T-cell (primary cell): ENCODE data around the gene RIT1. TPM values are rescaled to one million over a fixed set of nuclear protein-coding genes. Genes with fewer than 3 reads are reported as not detected.
A peak's percentile ranks its signal among the peaks of the same experiment; 100 is the strongest.

Experiments
- ATAC-seq, 4 experiments: fragments of 200-7000 bp in 3 of 4; fragments of 150-1000 bp in 1 of 4; cut with Tn5 transposase; replicated peaks in 1 of 4; 1 replicate in 3 of 4; 2 replicates in 1 of 4; pipeline ENCODE4 v1.10.0; 2021; ENCODE audit warnings: moderate library complexity in 3 of 4, mild to moderate bottlenecking in 2 of 4, moderate number of reproducible peaks in 1 of 4
- CTCF ChIA-PET, 2 donors: fragments of 300-600 bp; sonication (Branson Sonifier 250); formaldehyde crosslinking; loops; one replicate each; lab custom pipeline; 2022; ENCODE audit warnings: antibody characterized with exemption in 2 of 2; lab: Charles Lee
- POLR2A ChIA-PET, 2 donors: fragments of 300-600 bp; sonication (Branson Sonifier 250); formaldehyde crosslinking; loops; one replicate each; lab custom pipeline; 2022; ENCODE audit warnings: antibody characterized with exemption in 2 of 2; lab: Charles Lee
- DNase-seq, 35 experiments: peaks; one replicate each; pipeline versions ENCODE4 v3.0.0 to v3.0.0-alpha.2; 2013 to 2023
- H3K27ac ChIP-seq: one replicate; pipeline ENCODE4 v1.5.1; 2013; ENCODE audit warnings: low read length
- H3K27me3 ChIP-seq, 2 experiments: replicated peaks in 1 of 2; 1 replicate in 1 of 2; 2 replicates in 1 of 2; pipeline versions ENCODE4 v1.6.1 to v1.7.0; 2013; ENCODE audit warnings: low read length in 1 of 2, mixed read lengths in 1 of 2; ENCODE audit not compliant: control insufficient read depth in 2 of 2, insufficient read depth in 2 of 2; ENCODE audit errors: extremely low read depth in 1 of 2
- H3K36me3 ChIP-seq, 2 donors: 1 replicate in 1 of 2; 2 replicates in 1 of 2; pipeline versions ENCODE4 v1.6.1 to v1.7.0; 2013; ENCODE audit warnings: low read length in 1 of 2; ENCODE audit not compliant: control insufficient read depth in 2 of 2, insufficient read depth in 1 of 2; ENCODE audit errors: extremely low read depth in 1 of 2
- H3K4me1 ChIP-seq, 2 experiments: 1 replicate in 1 of 2; 2 replicates in 1 of 2; pipeline versions ENCODE4 v1.6.1 to v1.7.0; 2013; ENCODE audit warnings: low read length in 2 of 2, mixed read lengths in 1 of 2; ENCODE audit not compliant: insufficient read depth in 2 of 2, control insufficient read depth in 1 of 2; ENCODE audit errors: extremely low read depth in 1 of 2
- H3K4me3 ChIP-seq, 2 donors: 1 replicate in 1 of 2; 2 replicates in 1 of 2; pipeline versions ENCODE4 v1.5.1 to v1.7.0; 2013; ENCODE audit warnings: mild to moderate bottlenecking in 2 of 2, low read length in 1 of 2, moderate library complexity in 1 of 2; ENCODE audit not compliant: control insufficient read depth in 1 of 2; ENCODE audit errors: extremely low read depth in 1 of 2
- H3K9me3 ChIP-seq: 2 replicates; pipeline ENCODE4 v1.7.0; 2013
- H3K27ac Mint-ChIP-seq, 2 donors: one replicate each; pipeline ENCODE4 v1.8.0; 2020 to 2021; ENCODE audit warnings: mild to moderate bottlenecking in 2 of 2, mixed read lengths in 2 of 2
- H3K27me3 Mint-ChIP-seq, 2 donors: one replicate each; pipeline ENCODE4 v1.8.0; 2021 to 2022; ENCODE audit warnings: mixed read lengths in 2 of 2
- H3K36me3 Mint-ChIP-seq: one replicate; pipeline ENCODE4 v1.8.0; 2021; ENCODE audit warnings: mixed read lengths
- H3K4me1 Mint-ChIP-seq, 3 donors: one replicate each; pipeline ENCODE4 v1.8.0; 2020 to 2022; ENCODE audit warnings: mixed read lengths in 3 of 3, mild to moderate bottlenecking in 1 of 3
- H3K4me3 Mint-ChIP-seq, 3 donors: one replicate each; pipeline ENCODE4 v1.8.0; 2020 to 2022; ENCODE audit warnings: mild to moderate bottlenecking in 3 of 3, mixed read lengths in 3 of 3, moderate library complexity in 3 of 3
- H3K9me3 Mint-ChIP-seq, 3 donors: one replicate each; pipeline ENCODE4 v1.8.0; 2020 to 2022; ENCODE audit warnings: mixed read lengths in 3 of 3
- WGBS: methylation state at CpG from one replicate; pipeline ENCODE4 v1.1.5; 2013; ENCODE audit warnings: missing lambda C conversion rate; ENCODE audit not compliant: insufficient coverage; 5-methylcytosine and 5-hydroxymethylcytosine counted together
- total RNA-seq, 35 experiments: library from RNA in 6 of 35; stranded (reverse) in 6 of 35; fragments of 120-200 nt in 1 of 35; gene quantifications; one replicate each; pipeline versions ENCODE4 v1.2.1 to v1.2.4 and lab custom pipeline; 2013 to 2026

RIT1 gene
- total RNA-seq, 5 donors from 2014 or later (not counting 1 experiment from before 2014, with no cell fraction given), result 35.3 to 56.4 (median 39.2) TPM

DNA sequence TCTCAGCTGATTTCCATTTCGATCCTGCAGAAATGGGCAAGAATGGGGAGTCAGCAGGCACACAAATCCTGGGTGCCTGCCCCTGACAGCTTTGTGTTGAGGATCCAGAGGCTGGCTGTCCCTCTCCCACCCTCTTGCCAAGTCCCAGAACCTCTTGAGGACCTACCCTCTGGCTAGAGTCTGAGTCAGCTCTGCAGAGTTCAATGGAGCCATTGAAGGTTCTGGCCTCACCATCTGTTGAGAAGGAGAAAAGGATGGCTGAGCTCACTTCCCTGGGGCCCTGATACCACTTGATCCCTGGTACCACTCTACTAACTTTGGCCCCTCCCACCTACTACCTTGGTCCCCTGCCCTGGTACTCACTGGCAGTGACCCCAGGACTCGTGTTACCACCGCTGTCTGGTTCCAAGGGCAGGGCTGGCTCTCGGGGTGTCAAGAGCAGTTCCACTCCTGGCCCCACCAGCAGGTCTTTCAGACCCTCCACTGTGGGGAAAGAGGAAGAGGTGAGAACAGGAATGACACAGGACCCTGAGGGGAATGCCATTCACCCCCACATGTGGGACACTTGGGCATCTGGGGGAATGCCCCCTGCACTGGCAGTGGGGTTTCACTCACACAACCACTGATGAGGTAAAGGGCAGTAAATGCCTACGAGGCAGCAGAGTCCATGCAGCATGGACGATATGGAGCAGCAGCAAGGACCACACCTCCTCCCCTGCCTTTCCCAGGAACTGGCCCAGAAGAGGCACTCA lies 40.8 kb upstream of the RIT1 start:
- ChIA-PET POLR2A (interaction anchor here in 1 of 2 donors (0.6 kb wide), 1 partner anchor 22 kb away, joined by 4 read pairs; no protein-coding TSS in a partner anchor), CTCF (interaction anchor here in 1 of 2 donors (1.5 kb wide), 1 partner anchor 29 kb away, joined by 3 read pairs; no protein-coding TSS in a partner anchor)
- Histone ChIP-seq H3K4me3 (no peak overlapping the region), H3K27me3 (no peaks in the 10 kb centered on the region), H3K27ac (no peak overlapping the region), H3K36me3 (peaks cover 26 to 88% of the 10 kb centered on the region in 2 donors), H3K4me1 (peaks cover under 1 to 10% of the 10 kb centered on the region in 2 experiments), H3K9me3 (no peaks in the 10 kb centered on the region)
- Mint-ChIP-seq H3K4me1 (peaks cover 4 to 12% (median 9%) of the 10 kb centered on the region in 3 donors), H3K36me3 (peaks cover 43% of the 10 kb centered on the region), H3K4me3 (no peak overlapping the region), H3K27me3 (no peaks in the 10 kb centered on the region), H3K9me3 (no peaks in the 10 kb centered on the region), H3K27ac (peak overlapping the region in 1 of 2 donors; percentile 12)
- WGBS, result 80% methylated on average over 1 of the region's 6 CpGs
- DNase-seq (no peak), ATAC-seq (no peak)

- H3K36me3 ChIP-seq, result peaks cover 26 to 82% of the 10 kb centered on the region in 2 donors
- ChIA-PET POLR2A (no interaction called here), CTCF (interaction anchor here in 1 of 2 donors (1.5 kb wide), 1 partner anchor 30 kb away, joined by 3 read pairs; no protein-coding TSS in a partner anchor)
- peaks cover 44% of the 10 kb centered on the region for H3K36me3 Mint-ChIP-seq
- no peaks in the 10 kb centered on the region for H3K9me3 Mint-ChIP-seq
- DNase-seq (no peak), ATAC-seq (no peak)
- H3K4me3 Mint-ChIP-seq, result no peak overlapping the region
- no peaks in the 10 kb centered on the region for H3K27me3 Mint-ChIP-seq
- no peak overlapping the region for H3K27ac ChIP-seq
- H3K4me1 Mint-ChIP-seq, result peaks cover 15 to 23% (median 20%) of the 10 kb centered on the region in 3 donors
- H3K27me3 ChIP-seq, result no peaks in the 10 kb centered on the region
- peaks cover 11 to 21% of the 10 kb centered on the region in 2 experiments for H3K4me1 ChIP-seq
- no peaks in the 10 kb centered on the region for H3K9me3 ChIP-seq
- no peak overlapping the region for H3K4me3 ChIP-seq
- H3K27ac Mint-ChIP-seq, result no peak overlapping the region
- 95% methylated on average over 23 of the region's 27 CpGs for WGBS
These were observed 39.7 kb upstream of the RIT1 start for GRCh38 chr1:155950829-155951228.

DNA sequence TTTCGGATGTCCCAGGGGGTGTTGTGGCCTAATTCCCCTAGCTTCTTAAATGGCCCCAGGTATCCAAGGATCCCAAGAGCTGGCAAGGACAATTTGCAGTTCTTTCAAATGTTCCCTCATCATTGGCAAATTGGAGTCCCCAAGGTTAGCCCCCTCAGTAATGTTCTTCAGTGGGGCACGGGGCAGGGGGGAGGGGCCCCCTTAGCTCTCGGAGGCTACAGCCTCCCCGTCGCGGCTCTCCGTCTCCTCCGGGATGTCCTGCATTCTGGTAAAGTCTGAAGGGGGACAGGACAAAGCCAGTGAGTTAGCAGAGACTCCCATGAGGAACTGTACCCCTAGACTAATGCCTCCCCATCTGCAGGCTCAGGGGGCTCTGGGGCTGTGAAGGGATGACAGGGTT lies 36.6 kb upstream of the RIT1 start:
- no peaks in the 10 kb centered on the region for H3K9me3 ChIP-seq
- H3K36me3 Mint-ChIP-seq, result peaks cover 31% of the 10 kb centered on the region
- ATAC-seq, result no peak
- DNase-seq, result no peak
- no peaks in the 10 kb centered on the region for H3K9me3 Mint-ChIP-seq
- H3K27me3 Mint-ChIP-seq, result no peaks in the 10 kb centered on the region
- WGBS, result 100% methylated on average over 2 of the region's 8 CpGs
- CTCF ChIA-PET, result no interaction called here
- H3K4me1 Mint-ChIP-seq, result peaks cover 29 to 43% (median 38%) of the 10 kb centered on the region in 3 donors
- no peak overlapping the region for H3K27ac ChIP-seq
- H3K27me3 ChIP-seq, result no peaks in the 10 kb centered on the region
- no peak overlapping the region for H3K4me3 ChIP-seq
- POLR2A ChIA-PET, result no interaction called here
- H3K27ac Mint-ChIP-seq, result peak overlapping the region; percentile 22 to 57
- no peak overlapping the region for H3K4me3 Mint-ChIP-seq
- H3K4me1 ChIP-seq, result peaks cover 14 to 41% of the 10 kb centered on the region in 2 experiments
- H3K36me3 ChIP-seq, result peaks cover 22 to 54% of the 10 kb centered on the region in 2 donors

DNA sequence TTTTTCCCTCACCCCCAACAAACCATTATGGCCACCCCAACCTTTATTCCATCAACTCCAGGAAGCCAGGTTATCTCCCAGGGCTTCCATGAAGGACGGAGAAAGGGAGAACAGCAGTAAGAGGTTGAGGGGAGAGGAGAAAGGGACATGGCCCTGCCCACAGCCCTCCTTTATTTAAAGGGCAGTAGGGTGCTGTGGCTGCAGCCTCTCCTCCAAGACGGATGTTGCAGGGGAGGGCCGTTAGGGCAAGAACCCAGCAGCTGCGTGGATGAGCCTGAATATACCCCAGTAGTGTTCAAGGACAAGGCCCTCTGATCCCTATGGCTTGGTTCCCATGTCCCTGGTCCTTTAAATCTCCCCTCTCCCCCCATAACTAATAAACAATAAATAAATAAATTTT lies 36.1 kb upstream of the RIT1 start:
- CTCF ChIA-PET, result no interaction called here

DNA sequence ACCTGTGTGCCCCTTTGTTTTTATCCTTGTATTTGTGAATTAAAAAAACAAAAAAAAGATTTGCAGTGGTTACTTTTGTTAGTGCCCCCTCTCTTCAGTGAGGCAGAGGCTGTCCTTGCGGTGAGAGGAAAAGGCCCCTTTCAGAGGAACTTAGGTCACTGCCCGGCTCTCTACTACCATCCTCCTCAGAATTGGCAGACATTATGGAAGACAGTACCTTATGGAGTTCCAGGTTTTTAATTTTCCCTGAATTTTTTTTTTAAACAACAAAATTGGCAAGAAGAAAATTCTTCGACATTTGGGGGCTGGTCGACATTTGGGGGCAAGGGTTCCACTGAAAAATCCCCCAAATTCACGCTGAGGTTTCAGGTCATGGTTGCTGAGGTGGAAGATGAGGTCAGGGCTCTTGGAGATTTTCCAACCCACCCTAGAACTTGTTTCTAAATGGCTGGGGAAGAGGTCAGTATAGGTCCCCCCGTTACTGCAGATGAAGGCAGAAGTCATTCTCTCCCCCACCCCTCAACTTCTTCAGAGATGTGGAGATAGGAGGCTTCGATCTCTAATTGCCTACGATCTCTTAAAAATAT lies 35.6 kb upstream of the RIT1 start:
- peaks cover 19 to 44% of the 10 kb centered on the region in 2 donors for H3K36me3 ChIP-seq
- no peaks in the 10 kb centered on the region for H3K9me3 ChIP-seq
- no peak overlapping the region for H3K4me3 ChIP-seq
- WGBS, result no CpG with 5 or more reads among the region's 8 CpGs
- Mint-ChIP-seq H3K9me3 (no peaks in the 10 kb centered on the region), H3K4me3 (peak overlapping the region in 1 of 3 donors; percentile 66), H3K27ac (peak overlapping the region; percentile 87 to 89), H3K36me3 (peaks cover 23% of the 10 kb centered on the region), H3K27me3 (no peaks in the 10 kb centered on the region), H3K4me1 (peaks cover 37 to 51% (median 44%) of the 10 kb centered on the region in 3 donors)
- H3K4me1 ChIP-seq, result peaks cover 14 to 48% of the 10 kb centered on the region in 2 experiments
- no peaks in the 10 kb centered on the region for H3K27me3 ChIP-seq
- ATAC-seq (no peak), DNase-seq (no peak)
- ChIA-PET POLR2A (interaction anchor here in 1 of 2 donors (1.0 kb wide), 1 partner anchor 11 kb away, joined by 3 read pairs; no protein-coding TSS in a partner anchor), CTCF (interaction anchor here in 1 of 2 donors (0.8 to 1.6 kb wide), 6 partner anchors 9 to 278 kb away, joined by 3 to 5 read pairs (median 4); no protein-coding TSS in a partner anchor)
- peak overlapping the region; percentile 79 for H3K27ac ChIP-seq

More for the DNA sequence above, 36.1 kb upstream of the RIT1 start:
- no peaks in the 10 kb centered on the region for H3K9me3 ChIP-seq
- Mint-ChIP-seq H3K36me3 (peaks cover 28% of the 10 kb centered on the region), H3K4me1 (peaks cover 33 to 45% (median 40%) of the 10 kb centered on the region in 3 donors), H3K27me3 (no peaks in the 10 kb centered on the region), H3K27ac (peak overlapping the region; percentile 87 to 89), H3K4me3 (peak overlapping the region in 1 of 3 donors; percentile 13), H3K9me3 (no peaks in the 10 kb centered on the region)
- peak overlapping the region; percentile 79 for H3K27ac ChIP-seq
- ATAC-seq (no peak), DNase-seq (no peak)
- no peaks in the 10 kb centered on the region for H3K27me3 ChIP-seq
- POLR2A ChIA-PET, result no interaction called here
- H3K36me3 ChIP-seq, result peaks cover 22 to 49% of the 10 kb centered on the region in 2 donors
- H3K4me1 ChIP-seq, result peaks cover 14 to 42% of the 10 kb centered on the region in 2 experiments
- WGBS, result no CpG with 5 or more reads among the region's 4 CpGs
- no peak overlapping the region for H3K4me3 ChIP-seq

DNA sequence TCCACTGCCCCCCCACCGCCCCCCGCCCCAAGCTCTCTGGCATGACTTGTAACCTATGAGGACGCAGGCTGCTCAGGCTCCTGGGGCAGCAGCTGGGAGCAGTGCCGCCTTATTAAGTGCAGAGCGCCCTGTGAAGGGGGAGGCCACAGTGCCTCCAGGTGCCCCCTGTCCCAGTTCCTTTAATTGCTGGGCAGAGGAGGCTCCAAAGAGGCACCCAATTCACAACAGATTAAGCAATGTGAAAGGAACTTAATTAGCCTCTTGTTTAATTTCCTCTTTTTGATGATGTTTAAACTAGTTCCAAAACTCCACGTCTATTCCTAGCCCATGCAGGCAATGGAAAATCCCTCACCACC lies 33.3 kb upstream of the RIT1 start:
- Histone ChIP-seq H3K27ac (peak overlapping the region; percentile 17), H3K4me3 (no peak overlapping the region), H3K9me3 (no peaks in the 10 kb centered on the region), H3K4me1 (peaks cover 25 to 71% of the 10 kb centered on the region in 2 experiments), H3K36me3 (peaks cover 0 to 24% of the 10 kb centered on the region in 2 donors), H3K27me3 (no peaks in the 10 kb centered on the region)
- Mint-ChIP-seq H3K4me3 (peak overlapping the region in 1 of 3 donors; percentile 30), H3K9me3 (no peaks in the 10 kb centered on the region), H3K36me3 (peaks cover 9% of the 10 kb centered on the region), H3K27ac (peak overlapping the region; percentile 84 to 87), H3K27me3 (no peaks in the 10 kb centered on the region), H3K4me1 (peaks cover 56 to 70% (median 65%) of the 10 kb centered on the region in 3 donors)
- POLR2A ChIA-PET, result no interaction called here
- no peak for DNase-seq
- WGBS, result 67% methylated on average over 2 of the region's 6 CpGs
- CTCF ChIA-PET, result interaction anchor here in 1 of 2 donors (0.5 to 1.0 kb wide), 3 partner anchors 12 to 683 kb away, joined by 3 to 6 read pairs (median 4); no protein-coding TSS in a partner anchor
- no peak for ATAC-seq
